ENCODE measurements around the gene REPS2.

DNA sequence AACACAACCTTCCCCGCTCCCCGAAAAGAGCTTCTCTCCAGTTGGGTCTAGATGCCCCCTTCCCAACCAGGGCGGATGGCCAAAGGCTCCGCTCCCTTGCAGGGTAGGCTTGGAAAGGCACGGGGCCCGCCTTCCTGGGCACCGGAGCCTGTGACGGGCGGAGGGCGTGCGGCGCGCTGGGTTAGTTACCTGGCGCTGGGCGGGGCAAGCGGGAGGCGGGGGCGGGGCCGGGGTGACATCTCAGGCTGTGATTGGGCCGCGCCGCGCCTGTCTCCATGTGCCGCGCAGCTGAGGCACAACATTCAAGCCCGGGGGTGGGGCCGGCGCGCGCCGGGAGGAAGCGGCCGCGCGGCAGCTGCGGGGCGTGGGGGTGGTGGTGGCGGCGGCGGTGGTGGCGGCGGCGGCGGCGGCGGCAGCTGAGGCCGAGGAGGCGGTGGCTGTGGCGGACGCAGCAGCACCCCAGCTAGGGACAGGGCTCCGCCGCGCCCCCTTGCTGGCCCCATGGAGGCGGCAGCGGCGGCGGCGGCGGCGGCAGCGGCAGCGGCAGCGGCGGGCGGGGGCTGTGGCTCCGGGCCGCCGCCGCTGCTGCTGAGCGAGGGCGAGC lies at the start of gene REPS2:
- no peak for TF ChIP-seq GATA2 (IDR thresholded peaks at IDR 0.05; ENCODE audit: low read depth, low read length)
- no peak for TF ChIP-seq GATA3 (IDR thresholded peaks at IDR 0.05; ENCODE audit: low read depth, low read length)

All from SH-SY5Y (cell line).